Suppressor macrophage treated with lipopolysaccharide for 1 hour (primary cell): ENCODE results near the gene IRGQ.
"Not testable (repeated sequence)": the region's sequence is repeated elsewhere in the genome, so short reads cannot be mapped to it uniquely, and the experiment has no call there.

ENCODE experiments used
- DNase-seq, 3 donors: peaks; one replicate each; pipeline ENCODE4 v3.0.0-alpha.2; 2020 to 2022

Gene IRGQ

DNA sequence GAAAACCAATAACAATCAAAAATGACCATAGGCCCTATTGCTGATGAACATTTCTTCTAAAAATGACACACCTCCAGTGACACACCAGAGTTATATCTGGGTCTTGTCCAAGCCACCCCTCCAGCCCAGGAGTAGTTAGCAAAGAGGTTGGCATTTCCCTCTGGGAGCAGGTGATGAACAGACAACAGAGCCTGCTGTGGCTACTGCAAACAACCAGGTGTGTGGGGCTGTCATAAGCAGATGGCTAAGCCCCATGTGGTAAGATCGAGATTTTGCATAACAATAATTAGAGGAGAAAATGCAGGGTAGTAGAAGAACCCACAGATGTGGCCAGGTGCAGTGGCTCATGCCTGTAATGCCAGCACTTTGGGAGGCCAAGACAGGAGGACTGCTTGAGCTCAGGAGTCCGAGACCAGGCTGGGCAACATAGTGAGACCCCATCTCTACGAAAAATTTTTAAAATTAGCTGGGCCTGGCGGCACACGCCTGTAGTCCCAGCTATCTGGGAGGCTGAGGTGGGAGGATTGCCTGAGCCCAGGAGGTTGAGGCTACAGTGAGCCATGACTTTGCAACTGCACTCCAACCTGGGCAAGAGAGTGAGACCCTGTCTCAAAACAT lies 25.7 kb downstream of the IRGQ start:
- DNase-seq = no peak

DNA sequence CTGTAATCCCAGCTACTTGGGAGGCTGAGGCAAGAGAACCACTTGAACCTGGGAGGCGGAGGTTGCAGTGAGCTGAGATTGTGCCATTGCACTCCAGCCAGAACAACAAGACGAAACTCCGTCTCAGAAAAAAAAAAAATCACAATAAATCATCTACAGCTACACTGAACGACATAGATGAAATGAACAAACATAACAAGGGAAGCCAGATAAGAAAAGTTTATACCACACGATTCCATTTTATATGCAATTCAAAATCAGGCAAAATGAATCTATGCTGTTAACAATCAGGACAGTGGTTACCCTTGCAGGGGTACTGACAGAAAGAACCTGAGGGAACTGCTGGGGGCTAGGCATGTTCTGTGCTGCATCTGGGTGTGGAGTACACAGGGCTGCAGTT lies 26.3 kb downstream of the IRGQ start:
- DNase-seq = no peak

DNA sequence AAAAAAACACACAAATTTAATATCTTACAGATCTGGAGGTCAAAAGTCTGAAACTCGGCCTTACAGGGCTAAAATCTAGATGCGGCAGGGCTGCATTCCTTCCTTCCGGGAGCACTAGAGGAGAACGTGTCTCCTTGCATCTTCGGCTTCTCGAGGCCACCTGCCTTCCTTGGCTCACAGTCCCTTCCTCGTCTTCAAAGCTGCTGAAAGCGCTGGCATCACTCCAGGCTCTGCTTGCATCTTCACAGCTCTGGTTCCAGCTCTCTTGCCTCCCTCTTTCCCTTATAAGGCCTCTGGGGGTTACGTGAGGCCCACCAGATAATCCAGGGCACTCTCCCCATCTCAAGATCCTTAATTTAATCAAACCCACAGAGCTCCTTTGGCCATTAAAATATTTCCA lies 31.1 kb downstream of the IRGQ start:
- DNase-seq = no peak

DNA sequence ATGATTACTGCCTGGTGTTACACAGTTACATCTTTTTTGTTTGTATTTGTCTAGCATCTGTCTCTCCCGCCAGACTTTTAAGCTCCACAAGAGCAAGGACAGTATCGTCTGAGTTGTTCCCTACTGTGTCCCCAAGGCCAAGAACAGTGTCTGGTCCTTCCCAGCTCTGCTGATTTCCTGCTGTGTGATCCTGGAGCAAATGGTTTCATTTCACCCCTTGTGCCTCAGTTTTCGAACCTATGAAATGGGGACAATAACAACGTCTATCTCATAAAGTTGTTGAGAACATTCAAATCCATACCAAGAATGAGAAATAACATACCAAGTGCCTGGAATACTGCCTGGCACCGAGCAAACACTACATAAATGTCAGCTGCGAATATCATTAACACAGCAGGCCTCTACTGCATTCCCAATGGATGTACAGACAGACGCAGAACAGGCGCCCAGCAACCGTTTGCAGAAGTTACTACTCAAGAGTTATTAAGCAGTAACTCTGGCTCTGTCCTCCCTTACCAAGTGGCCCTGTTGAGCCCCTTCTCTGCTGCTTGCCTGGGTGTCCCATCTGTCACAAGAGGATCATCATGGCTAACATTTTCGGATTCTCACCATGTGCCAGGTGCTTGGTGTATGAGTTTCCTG lies 32.0 kb downstream of the IRGQ start:
- DNase-seq = peak in 1 of 3 donors; percentile 26

DNA sequence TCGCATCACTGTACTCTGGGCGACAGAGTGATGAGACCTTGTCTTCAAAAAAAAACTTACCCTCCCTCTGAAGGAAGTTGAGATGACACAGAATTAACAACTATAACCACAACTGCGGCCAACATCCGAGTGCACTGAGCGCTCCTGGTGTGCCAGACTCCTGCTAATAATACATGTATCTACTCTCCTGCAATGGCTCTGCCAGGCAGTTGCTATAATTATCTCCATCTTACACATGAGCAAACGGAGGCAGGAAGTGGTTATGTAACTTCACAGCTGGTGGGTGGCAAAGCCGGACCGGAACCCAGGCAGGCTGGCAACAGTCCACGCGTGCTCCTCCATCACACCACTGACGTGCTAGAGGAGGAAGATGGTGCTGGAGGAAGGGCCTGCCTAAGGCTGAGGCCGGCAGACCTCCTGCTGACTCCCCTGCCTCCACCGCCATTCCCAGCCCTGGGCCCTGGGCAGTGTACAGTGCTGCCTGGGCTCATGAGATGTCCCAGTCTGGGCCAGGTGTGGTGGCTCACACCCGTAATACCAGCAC lies 33.2 kb downstream of the IRGQ start:
- peak; percentile 82 to 89 (median 83) for DNase-seq

DNA sequence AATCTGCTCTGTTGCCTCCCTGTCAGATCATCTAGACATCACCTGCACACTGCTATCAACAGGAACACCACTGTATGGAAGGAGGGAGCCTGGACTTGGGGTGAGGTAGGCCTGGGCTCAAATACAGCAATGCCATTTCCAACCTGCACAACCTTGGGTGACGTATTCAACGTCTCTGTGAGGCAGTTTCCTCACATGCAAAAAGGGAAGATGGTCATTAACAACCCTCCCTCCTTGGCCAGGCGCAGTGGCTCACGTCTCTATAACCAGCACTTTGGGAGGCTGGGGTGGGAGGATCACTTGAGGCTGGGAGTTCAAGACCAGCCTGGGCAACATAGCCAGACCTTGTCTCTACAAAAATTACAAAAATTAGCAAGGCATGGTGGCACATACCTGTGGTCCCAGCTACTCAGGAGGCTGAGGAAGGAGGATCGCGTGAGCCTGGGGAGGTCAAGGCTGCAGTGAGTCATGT lies 33.7 kb downstream of the IRGQ start:
- DNase-seq = peak in 2 of 3 donors; percentile 35 to 48

DNA sequence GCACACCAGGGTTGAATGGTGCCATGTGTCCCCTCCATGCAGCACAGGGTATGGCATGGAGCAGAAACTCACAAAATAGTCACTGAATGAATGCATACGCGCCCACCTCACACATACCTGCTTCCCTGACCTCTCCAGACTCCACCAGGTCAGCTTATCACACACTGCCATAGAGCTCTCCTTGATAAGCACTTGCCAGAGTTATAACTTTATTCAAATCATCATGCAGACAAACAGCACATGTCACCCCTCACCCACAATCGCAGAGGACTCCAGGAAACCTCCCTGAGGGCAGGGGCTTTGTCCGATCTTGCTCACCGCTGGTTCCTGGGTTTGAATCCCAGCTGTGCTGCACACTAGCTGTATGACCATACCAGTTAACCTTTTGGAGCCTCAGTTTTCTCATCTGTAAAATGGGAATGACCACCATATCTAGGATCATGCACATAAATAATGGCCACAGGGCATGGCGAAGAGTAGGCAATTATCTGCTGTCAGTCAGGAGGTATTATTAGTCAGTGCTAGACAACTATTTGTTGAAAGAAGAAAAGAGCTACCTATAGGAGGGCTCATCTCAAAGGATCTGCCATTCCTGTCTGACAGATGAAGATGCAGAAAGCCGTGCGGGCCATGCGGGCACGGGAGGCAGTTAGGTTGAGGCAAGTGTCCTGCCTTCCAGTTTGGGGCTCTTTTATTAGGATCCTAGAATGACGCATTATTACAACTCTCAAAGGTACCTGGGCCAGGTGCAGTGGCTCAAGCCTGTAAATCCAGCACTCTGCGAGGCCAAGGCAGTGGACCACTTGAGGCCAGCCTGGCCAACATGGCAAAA lies 34.6 kb downstream of the IRGQ start:
- no peak for DNase-seq

DNA sequence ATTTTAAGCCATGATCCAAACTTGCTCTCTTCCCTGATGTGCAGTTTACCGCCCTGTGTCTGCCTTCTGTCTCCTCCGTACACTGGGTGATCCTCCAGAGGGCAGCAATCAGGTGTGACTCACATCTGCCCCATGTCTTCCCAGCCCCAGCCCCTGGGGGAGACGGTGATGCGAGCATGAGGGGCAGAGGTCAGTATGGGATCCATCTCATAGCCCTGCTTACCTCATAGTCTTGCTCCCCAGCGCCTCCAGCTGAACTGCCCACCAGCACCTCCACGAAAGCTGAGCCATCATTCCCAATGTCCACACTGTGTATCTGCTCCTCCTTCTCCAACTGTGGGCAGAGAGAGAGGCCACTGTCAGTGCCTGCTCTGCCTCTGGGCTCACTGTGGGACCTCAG lies 35.2 kb downstream of the IRGQ start:
- peak; percentile 60 to 74 (median 68) for DNase-seq

DNA sequence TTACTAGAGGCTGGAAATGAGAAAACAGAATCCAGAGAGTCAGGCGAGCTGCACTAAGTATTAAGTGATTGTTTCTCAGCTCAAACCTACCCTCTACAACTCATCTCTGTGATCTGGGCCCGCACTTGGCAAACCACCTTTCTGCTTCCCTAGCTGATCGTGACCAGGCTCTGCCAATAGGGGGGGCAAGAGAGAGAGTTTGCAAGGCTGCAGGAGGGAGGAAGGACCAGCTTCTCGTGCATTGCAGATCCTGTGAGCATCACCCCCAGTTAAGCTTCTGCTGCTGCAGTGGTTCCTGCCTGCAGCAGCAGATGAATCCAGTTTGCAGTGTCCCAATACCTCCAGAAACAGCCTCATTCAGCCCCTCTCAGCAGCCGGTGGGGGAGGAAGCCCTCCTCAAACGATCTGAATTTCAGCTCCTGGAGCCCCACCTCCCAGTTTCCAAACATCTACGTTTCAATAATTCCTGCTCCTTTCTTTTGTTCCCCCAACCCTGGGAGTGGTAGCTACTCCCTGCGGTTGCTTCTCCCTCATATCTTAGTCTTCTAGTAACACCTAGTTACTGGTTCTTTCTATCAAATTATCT lies 40.7 kb downstream of the IRGQ start:
- DNase-seq = peak; percentile 76 to 88 (median 88)

DNA sequence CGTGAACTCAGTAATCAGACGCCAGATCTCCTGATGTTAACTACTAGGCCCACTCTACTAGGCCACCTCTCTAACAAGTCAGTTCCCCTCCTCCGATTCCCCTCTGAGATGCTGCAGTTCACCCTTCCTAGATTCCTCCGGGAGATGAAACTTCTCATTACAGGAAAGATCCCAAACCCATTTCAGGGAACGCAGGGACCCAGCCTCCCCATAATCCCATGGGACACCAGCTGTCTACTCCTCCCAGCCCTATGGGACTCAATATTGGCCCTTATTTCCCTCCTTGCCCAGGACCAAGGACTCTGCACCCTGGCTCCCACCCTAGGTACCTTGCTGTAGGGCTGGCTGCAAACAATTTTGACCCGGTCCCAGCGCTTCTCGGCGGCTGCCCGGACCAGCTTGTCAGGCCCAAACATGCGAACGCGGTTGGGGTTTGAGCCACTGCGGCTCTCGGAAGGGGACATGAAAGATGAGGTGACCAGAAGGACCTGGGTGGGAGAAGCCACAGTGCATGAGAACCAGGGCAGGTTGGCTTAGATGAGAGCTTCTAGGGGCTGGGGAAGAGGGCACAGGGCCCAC lies 41.5 kb downstream of the IRGQ start:
- no peak for DNase-seq

DNA sequence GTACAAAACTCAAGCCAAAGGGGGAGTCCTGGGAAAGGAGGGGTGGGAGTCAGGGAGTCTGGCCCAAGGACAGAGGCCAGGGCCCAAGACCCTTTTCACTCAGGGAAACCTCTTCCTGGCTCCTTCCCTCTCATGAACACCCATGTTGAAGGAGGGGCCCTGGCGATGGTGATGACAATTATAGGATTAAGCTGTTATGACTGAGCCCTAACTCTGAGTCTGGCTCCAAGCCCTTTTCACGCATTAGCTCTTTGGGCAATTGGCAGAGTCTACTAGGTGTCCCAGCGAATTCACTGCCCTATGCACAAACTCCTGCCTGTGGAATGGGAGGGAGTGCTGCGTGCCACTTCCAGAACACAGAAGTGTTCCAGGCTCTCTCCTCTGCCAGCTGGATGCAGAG lies 42.3 kb downstream of the IRGQ start:
- DNase-seq = no peak

DNA sequence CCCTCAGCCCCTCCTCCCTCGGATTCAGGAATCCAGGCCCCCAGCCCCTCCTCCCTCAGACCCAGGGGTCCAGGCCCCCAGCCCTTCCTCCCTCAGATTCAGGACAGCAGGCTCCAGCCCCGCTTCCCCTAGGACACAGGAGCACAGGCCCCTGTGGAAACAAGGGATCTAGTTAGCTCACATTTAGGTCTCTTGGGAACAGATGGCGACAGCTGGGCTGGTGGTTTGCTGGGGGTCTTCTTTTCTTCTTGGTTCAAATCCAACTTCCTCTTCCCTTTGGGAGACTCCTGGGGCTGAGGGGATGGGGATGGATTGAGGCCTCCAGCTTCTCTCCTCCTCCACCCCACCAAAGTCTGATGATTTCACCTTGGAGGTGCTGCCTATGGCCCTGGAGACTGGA lies 43.3 kb downstream of the IRGQ start:
- no peak for DNase-seq

DNA sequence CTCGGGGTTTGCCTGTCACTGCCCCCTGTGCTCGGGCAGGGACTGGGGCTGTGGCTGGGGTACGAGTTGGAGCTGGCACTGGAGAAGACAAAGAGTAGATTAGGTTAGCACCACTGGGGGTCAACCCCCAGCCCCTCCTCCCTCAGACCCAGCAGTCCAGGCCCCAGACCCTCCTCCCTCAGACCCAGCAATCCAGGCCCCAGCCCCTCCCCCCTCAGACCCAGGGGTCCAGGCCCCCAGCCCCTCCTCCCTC lies 43.8 kb downstream of the IRGQ start:
- DNase-seq = no peak

DNA sequence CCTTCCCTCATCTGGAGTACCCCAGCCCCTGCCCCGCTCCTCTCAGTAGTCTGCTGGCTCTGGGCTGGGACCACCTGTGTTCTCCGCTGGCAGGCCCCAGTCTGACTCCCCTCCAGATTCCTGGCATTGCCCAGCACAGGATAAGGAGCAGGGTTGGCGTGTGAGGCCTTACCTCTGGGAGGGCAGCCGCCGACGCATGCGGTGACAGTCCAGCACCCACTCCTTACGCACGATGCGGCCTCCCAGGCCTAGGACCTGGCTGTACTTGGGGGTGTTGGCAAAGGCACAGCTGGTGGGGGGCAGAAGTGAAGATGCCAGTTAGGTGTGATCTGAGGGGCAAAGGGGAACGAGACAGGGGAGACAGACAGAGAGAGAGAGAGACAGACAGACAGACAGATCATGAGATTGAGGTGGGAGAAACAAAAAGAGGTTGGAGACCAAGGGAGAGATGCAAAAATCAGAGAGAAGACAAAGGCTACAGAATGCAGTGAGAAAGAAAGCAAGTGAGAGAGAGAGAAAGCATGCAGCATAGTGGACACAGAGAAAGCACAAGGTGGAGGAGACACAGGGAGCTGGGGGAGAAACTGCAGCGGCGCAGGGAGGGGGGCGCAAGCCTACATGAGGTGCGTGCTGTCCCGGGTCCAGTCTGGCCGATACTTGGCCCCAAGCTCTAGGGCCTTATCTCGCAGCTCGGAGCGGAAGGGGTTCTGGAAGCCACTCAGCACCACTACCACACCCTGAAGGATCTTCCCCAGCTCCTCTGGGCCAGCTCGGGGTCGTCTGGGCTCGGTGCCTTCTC lies 44.3 kb downstream of the IRGQ start:
- no peak for DNase-seq

DNA sequence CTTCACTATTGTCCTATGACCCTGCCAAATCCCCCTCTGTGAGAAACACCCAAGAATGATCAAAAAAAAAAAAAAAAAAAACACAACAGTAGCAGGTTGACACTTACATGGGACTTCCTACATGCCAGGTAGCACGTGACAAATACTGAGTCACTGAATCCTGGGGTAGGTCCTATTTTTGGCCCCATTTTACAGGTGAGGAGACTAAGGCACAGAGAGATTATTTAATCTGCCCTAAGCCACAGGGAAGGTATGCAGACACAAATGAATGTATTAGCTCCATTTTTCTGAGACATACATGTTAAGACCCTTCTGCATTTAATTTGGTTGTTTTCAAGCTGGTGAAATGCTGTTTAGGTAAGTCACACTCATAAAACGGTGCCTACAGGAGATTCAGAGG lies 47.2 kb downstream of the IRGQ start:
- no peak for DNase-seq

DNA sequence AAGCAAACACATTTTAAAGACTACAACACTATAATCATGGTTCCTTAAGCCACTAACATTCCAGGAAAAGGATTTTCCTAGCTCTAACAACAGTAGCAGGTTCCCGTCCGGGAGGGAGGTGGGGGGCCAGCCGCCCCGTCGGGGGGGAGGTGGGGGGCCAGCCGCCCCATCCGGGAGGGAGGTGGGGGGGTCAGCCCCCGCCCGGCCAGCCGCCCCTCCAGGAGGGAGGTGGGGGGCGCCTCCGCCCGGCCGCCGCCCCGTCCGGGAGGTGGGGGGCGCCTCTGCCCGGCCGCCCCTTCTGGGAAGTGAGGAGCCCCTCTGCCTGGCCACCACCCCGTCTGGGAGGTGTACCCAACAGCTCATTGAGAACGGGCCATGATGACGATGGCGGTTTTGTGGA lies 48.0 kb downstream of the IRGQ start:
- DNase-seq = not testable (repeated sequence)

DNA sequence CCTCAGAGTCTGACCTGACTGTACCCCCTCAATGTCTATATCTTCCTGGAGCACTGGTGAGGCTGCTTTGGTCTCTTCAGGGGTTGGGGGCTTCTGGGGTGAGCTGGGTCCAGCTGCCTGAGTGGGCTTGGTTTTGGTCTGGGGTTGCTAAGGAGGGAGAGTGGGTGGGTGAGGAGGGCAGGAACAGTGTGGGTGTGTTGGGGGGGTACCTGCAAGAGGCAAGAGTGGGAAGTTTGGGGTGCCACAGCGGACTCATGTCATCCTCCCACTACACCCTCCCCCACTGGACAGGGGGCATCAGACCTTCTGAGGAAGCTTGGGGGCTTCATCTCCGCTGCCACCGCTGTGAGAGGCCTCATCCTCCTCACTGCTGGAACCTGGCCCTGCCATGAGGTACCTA lies 49.4 kb downstream of the IRGQ start:
- DNase-seq = no peak

DNA sequence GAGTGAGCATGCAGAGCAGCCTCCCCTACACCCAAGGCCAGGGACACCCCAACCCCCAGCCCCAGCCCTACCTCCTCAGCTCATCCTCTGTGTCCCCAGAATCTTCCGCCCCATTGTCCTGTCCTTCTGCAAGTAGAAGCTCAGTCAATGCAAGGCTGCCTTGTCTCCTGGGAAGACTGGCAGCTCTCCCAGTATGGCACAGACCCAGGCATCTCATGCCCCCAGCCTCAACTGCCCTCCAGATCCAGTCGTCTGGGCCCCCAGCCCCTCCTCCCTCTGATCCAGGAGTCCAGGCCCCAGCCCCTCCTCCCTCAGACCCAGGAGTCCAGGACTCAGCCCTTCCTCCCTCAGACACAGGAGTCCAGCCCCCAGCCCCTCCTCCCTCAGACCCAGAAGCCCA lies 50.0 kb downstream of the IRGQ start:
- no peak for DNase-seq

DNA sequence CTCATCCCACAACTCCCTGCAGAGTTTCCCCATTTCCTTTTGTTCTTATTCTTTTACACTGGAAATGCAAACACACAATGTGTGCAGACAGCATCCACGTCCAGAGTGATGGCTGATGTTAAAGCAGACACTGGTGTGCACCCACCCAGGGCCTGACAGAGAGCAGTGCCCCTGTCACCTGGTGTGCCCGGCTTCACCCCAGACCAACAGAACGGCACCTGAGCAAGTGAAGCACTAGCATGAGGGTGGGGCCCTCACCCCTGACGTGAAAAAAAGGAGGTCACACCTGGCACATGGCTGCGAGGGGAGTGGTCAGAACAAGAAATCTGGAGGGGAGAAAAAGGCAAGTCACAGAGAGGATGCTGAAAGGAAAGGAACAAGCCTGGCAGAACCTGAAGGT lies 50.7 kb downstream of the IRGQ start:
- no peak for DNase-seq

DNA sequence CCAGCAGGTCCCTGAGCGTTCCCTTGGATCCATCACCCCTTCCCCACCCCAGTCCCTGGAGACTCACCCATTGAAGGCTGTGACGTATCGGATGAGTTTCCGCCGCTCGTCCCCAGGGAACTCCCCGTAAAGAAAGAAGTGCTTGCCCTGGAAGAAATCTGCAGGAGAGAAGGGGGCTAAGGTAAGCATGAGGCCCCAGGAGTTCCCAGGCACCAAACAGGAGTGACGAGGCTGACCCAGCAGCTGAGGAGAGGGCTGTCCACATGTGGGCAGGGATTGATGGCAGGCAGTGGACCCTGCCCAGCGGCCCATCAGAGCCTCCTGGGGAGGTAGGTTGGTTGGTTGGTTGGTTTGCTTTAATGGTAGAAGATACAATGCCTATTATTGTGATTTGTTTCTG lies 51.9 kb downstream of the IRGQ start:
- DNase-seq = no peak

DNA sequence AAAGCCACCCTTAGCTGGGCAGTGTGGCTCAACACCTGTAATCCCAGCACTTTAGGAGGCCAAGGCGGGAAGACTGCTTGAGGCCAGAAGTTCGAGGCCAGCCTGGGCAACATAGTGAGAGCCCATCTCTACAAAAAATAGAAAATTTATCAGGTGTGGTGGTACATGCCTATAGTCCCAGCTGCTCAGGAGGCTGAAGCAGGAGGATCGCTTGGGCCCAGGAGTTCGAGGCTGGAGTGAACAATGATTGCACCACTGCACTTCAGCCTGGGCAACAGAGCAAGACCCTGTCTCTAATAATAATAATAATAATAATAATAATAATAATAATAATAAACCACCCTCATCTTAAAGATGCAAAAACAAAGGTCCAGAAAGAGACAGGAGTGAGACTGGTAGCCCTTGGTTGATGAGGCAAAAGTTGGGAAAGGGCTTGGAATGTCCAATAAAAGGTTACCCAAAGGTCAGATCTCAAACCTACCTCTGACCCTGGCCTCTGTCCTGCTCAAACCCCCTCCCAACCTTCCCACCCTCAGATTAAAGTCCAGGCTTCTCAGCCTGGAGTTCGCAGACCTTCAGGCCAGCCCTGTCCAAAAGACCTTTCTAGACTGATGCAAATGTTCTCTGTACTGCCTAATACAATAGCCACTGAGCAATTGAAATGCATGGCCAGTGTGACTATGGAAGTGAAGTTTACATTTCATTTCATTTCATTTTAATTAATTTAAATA lies 53.8 kb downstream of the IRGQ start:
- DNase-seq = no peak

DNA sequence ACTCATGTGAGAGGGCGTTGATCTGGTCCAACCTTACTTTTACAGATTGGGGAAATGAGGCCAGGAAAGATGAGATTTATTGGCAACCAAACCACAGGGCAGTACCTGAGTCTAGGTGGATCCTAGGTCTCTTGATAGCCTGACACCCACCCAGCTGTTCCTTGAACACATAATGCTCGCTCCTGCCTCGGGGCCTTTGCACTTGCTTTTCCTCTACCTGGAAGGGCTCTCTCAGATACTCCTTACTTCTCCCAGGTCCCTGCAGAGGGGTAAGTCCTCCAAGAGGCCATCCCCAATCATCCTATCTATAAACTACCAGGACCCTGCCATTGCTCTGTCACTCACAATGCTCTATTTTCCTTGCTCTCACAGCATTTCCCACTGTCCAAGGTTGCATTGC lies 55.6 kb downstream of the IRGQ start:
- no peak for DNase-seq
